ENCODE measurements around the gene OR8B3. TPM values are rescaled to one million over a fixed set of nuclear protein-coding genes. Genes with fewer than 3 reads are reported as not detected.

The OR8B3 gene
- total RNA-seq: not detected in 2 replicates

GRCh38 chr11:124398924-124399323, at the start of gene OR8B3:
TSS of gene OR8B3 (minus strand) at chr11:124399024. CDS start at chr11:124397351, 1,673 bp downstream.

GRCh38 chr11:124445646-124446150, 46.9 kb upstream of the OR8B3 start, which contains the start of gene OR8B8:
TSS of gene OR8B8 (minus strand) at chr11:124445696. CDS start at chr11:124441085, 4,611 bp downstream.

DNA sequence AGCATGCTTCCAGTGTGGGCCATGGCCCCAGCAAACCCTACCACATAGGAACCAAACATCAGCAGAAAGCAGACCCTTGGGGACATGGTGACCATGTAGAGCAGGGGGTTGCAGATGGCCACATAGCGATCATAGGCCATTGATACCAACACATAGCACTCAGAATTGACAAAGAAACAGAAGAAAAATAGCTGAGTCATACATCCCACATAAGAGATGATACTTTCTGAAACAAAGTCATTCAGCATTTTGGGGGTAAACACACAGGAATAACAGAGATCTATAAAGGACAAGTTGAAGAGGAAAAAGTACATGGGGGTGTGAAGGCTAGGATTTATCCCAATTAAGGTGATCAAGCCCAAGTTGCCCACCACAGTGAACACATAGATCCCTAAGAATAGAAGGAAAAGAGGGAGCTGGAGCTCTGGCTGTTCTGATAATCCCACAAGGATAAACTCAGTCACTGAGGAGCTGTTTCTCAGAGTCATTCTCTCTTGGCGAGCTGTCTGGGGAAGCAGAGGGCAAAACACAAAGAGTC, 25.6 kb upstream of the OR8B3 start, which contains the start of gene OR8B4:
TSS of gene OR8B4 (minus strand) at position 488 of the 538 bp plus-strand sequence. CDS start at position 488, 0 bp downstream.

DNA sequence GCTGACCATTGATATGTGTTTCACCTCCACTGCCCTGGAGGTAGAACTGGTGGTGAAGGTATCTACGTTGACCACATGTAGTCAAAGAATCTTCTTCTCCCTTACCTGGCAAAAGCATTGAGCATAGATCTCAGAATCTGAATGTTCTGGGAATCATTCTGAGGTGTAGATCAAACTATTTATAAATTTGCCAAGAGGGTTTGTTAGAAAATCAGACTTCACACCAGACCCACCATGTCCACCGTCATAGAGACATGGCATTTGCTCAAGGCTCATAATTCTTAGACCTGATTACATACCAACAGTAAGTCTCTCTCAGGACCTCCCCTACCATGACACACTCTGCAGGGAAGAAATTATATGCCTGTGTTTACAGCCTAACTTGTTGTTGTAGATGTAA, 14.4 kb downstream of the OR8B3 start, which contains the start of gene OR8B2:
TSS of gene OR8B2 (minus strand) at position 101 of the 400 bp plus-strand sequence. CDS start 1,156 bp downstream, outside the sequence.

Other genes starting within 250 kb of the OR8B3 start
- gene OR10D3, start 215.7 kb downstream of the OR8B3 start, total RNA-seq: not detected in 2 replicates
- gene OR8G1, start 157.9 kb downstream of the OR8B3 start, total RNA-seq: not detected in 2 replicates
- not detected in 2 replicates for gene OR8G5, start 142.6 kb downstream of the OR8B3 start, total RNA-seq
- not detected in 2 replicates for gene OR8D1, start 85.1 kb downstream of the OR8B3 start, total RNA-seq
- not detected in 2 replicates for gene OR8D2, start 78.8 kb downstream of the OR8B3 start, total RNA-seq
- not detected in 2 replicates for gene OR8B2, start 14.5 kb downstream of the OR8B3 start, total RNA-seq
- gene OR8B4, start 25.8 kb upstream of the OR8B3 start, total RNA-seq: not detected in 2 replicates
- not detected in 2 replicates for gene OR8B8, start 46.7 kb upstream of the OR8B3 start, total RNA-seq
- not detected in 2 replicates for gene OR8B12, start 144.6 kb upstream of the OR8B3 start, total RNA-seq
- under 0.01 TPM in 1 of 2 replicates, not detected in the other for gene OR8A1, start 171.0 kb upstream of the OR8B3 start, total RNA-seq
- not detected in 2 replicates for gene PANX3, start 212.4 kb upstream of the OR8B3 start, total RNA-seq
- gene TBRG1, start 223.8 kb upstream of the OR8B3 start, total RNA-seq: 38.3 and 40.9 TPM in 2 replicates